Cardiac fibroblast (primary cell): ENCODE data around the gene KANSL1.

Source experiments
- DNase-seq, 2 donors: peaks; one replicate each; pipeline versions ENCODE4 v3.0.0 to v3.0.0-alpha.2; 2010; ENCODE audit warnings: low read depth in 2 of 2
- H3K4me3 ChIP-seq, 2 donors: replicated peaks in 1 of 2; 1 replicate in 1 of 2; 2 replicates in 1 of 2; pipeline ENCODE4 v1.5.1; 2011; ENCODE audit warnings: low read depth in 2 of 2, low read length in 2 of 2, mild to moderate bottlenecking in 2 of 2, moderate library complexity in 1 of 2
- TF ChIP-seq, protein P1 (sequence below): IDR thresholded peaks from one replicate; pipeline ENCODE4 v1.5.1; 2011; ENCODE audit warnings: low read depth, mild to moderate bottlenecking, low read length, inconsistent platforms

The KANSL1 gene

DNA sequence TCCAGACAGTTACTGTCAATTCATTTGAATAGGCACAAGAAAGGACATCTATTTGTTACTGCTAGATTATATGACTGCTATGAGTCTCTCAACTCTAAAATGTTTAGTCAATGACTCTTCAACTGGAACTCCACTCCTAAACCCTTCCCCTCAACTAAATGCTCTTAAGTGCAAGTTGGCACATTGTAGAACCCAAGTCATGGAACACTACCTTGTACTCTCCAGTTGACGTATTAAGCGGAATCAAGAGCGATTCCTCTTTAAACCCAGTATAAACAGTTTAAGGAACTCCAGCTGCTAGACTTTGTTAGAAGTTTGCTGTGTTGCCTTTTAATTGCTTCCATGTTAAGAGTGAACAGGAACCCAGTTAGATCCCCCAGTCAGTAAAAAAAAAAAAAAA, 149.6 kb downstream of the KANSL1 start:
- no peak for DNase-seq
- TF ChIP-seq, protein P1, sequence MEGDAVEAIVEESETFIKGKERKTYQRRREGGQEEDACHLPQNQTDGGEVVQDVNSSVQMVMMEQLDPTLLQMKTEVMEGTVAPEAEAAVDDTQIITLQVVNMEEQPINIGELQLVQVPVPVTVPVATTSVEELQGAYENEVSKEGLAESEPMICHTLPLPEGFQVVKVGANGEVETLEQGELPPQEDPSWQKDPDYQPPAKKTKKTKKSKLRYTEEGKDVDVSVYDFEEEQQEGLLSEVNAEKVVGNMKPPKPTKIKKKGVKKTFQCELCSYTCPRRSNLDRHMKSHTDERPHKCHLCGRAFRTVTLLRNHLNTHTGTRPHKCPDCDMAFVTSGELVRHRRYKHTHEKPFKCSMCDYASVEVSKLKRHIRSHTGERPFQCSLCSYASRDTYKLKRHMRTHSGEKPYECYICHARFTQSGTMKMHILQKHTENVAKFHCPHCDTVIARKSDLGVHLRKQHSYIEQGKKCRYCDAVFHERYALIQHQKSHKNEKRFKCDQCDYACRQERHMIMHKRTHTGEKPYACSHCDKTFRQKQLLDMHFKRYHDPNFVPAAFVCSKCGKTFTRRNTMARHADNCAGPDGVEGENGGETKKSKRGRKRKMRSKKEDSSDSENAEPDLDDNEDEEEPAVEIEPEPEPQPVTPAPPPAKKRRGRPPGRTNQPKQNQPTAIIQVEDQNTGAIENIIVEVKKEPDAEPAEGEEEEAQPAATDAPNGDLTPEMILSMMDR, result no peak
- H3K4me3 ChIP-seq, result no peak overlapping the region

DNA sequence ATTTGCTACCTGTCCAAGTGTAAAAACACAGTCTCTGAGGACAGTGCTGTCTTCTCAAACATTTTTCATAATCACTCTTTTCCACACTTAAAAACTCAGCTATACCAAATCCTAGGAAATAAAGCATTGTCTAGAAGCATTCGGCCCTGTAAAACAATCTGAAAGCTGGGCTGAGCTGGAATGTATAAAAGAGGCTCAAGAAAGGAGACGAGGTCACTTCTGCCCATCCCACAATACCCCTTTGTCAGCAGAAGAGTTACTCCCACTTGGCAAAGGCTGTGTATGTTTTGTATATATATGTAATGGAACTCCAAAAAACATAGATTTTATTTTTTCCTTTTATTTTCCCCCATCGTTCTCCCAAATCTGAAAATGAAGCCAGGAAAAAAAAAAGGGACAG, 150.3 kb downstream of the KANSL1 start:
- H3K4me3 ChIP-seq, result no peak overlapping the region
- no peak for DNase-seq
- TF ChIP-seq, protein P1, result no peak

DNA sequence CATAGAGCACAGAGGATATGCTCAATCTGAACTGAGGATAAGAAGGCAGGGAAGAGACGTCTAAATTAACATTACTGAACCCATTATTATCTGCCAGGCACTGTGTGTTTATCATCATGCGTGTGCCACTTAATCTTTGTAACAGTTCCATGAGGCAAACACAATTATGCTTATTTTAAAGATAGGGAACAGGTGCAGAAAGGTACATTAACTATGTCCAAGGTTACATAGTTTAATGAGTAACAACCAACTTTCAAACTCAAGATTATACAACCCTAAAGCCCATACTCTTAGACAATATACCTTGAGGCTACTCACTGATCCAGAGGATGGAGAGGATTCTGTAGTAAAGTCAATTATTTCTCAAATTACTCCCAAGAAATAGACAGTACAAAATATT, 151.0 kb downstream of the KANSL1 start:
- H3K4me3 ChIP-seq, result no peak overlapping the region
- no peak for DNase-seq
- TF ChIP-seq, protein P1, result no peak

DNA sequence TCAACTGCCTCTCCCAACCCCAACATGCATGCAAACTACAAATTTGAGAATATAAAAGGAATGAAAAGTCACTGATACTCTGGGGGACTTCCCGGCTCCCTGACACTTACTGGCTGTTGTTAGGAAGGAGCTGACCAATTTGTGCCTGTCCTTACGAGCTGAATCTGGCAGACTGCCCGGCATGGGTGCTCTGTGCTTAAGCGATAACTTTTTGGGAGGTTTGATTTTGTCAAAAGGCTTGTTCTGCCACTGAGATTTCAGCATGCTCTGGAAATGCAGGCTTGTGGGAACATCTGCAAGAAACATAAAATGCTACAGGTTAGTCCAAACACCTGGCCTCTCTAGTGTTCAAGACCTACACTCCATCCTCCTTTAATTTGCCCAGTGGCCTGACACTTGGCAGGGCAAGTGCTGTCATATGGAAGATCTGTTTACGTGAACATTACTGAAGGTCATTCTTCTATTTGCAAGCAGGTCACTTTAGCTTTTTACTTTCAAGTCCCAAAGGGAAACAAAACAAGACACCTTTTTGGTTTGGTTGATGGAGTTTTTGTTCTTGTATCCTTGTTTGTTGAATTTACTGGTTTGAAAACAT, 153.5 kb downstream of the KANSL1 start:
- TF ChIP-seq, protein P1, result no peak
- DNase-seq, result no peak
- no peak overlapping the region for H3K4me3 ChIP-seq

DNA sequence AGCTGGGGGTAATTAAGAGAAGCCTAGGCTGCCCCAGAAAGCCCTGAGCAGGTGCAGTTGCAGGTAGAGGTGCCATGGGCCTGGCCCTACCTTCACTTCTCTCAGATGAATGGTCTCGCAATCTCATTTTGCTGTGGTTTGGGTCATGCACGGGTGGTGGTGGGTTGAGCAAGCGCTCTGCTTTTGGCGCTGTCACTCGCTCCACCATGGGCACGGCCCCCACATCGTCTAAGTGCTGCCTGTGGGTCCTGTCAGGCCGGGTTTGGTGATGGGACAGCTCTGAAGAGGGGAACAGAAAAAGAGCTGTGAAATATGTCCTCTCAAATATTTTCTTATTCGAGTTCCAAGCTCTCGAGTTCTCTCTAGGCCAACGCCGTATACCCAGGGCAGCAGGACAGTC, 154.3 kb downstream of the KANSL1 start:
- DNase-seq, result no peak
- TF ChIP-seq, protein P1, result no peak
- no peak overlapping the region for H3K4me3 ChIP-seq

DNA sequence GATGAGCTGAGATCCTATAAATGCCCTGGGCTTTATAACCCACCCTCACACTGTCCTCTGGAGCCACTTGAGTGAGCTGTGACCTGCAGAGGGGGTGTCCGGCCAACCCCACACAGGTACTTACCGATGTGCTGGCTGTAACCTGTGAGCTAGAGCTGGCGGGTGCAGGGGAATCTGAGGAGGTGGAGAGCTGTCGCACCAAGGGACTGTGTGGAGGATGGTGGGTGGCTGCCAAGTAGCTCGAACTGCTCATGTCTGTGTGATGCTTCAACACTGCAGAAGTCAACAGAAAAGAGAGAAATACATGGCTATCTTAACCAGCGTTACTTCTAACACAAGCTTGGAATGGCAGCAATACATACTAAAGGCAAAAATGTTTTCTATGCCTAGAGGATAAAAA, 154.8 kb downstream of the KANSL1 start:
- no peak for DNase-seq
- TF ChIP-seq, protein P1, result no peak
- H3K4me3 ChIP-seq, result no peak overlapping the region

DNA sequence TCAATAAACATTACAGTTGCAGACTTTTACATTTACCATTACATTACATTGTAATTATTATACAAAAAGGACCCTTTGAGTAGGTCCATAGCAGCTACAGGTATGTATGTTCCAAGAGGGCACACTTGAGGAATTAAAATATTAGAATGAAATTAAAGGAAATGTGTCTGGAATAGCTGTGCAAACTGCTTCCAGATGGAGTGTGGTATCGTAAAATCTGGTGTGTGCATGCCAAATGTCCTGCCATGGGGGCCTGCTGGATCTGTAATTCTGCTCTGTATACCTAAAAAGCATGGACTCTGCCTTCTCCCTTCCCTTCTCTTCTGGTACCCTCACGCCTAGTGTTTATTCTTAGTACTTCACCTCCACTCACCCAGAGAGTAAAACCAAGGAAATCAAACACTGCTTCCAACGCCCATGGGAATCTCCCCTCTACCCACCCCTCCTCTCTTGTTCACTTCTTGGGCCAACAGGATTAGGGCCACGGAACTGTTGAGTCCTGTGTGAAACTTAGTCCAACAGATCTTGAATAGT, 155.4 kb downstream of the KANSL1 start:
- TF ChIP-seq, protein P1, result no peak

More for the DNA sequence above, 155.4 kb downstream of the KANSL1 start:
- DNase-seq, result no peak
- no peak overlapping the region for H3K4me3 ChIP-seq
